Endothelial cell (in vitro differentiated cells): ENCODE results near the gene SRRM4. TPM values are rescaled to one million over a fixed set of nuclear protein-coding genes. Genes with fewer than 3 reads are reported as not detected.

ENCODE experiments used
- DNase-seq: peaks from one replicate; pipeline ENCODE4 v3.0.0; 2021; ENCODE audit warnings: low spot score
- H3K27ac Mint-ChIP-seq: one replicate; pipeline ENCODE4 v1.8.0; 2021; ENCODE audit warnings: mixed read lengths, inconsistent platforms; ENCODE audit not compliant: unreplicated experiment
- H3K27me3 Mint-ChIP-seq: one replicate; pipeline ENCODE4 v1.8.0; 2021; ENCODE audit warnings: mild to moderate bottlenecking, moderate library complexity, mixed read lengths, inconsistent platforms; ENCODE audit not compliant: unreplicated experiment
- H3K36me3 Mint-ChIP-seq: one replicate; pipeline ENCODE4 v1.8.0; 2021; ENCODE audit warnings: mild to moderate bottlenecking, low read depth, mixed read lengths, inconsistent platforms; ENCODE audit not compliant: unreplicated experiment
- H3K4me1 Mint-ChIP-seq: one replicate; pipeline ENCODE4 v1.8.0; 2021; ENCODE audit warnings: mild to moderate bottlenecking, mixed read lengths, inconsistent platforms; ENCODE audit not compliant: unreplicated experiment
- H3K4me3 Mint-ChIP-seq: one replicate; pipeline ENCODE4 v1.8.0; 2021; ENCODE audit warnings: mild to moderate bottlenecking, mixed read lengths, inconsistent platforms; ENCODE audit not compliant: unreplicated experiment
- H3K9me3 Mint-ChIP-seq: one replicate; pipeline ENCODE4 v1.8.0; 2021; ENCODE audit warnings: mixed read lengths, inconsistent platforms; ENCODE audit not compliant: unreplicated experiment
- CTCF ChIP-seq: fragments of 200-600 bp; sonication (generic); IDR thresholded peaks from one replicate; pipeline ENCODE4 v1.5.0; 2021; ENCODE audit warnings: antibody characterized with exemption; ENCODE audit not compliant: unreplicated experiment
- total RNA-seq: library from RNA; stranded (reverse); fragmentation: NEBNext Ultra II Directional; extraction: Animal tissue kit (Norgen Biotek cat#: 25700); gene quantifications from one replicate; pipeline ENCODE4 v1.2.1, GENCODE V29; 2021; ENCODE audit not compliant: unreplicated experiment

The SRRM4 gene
- total RNA-seq, 1 donor from 2014 or later: 3.6 TPM

- no peak overlapping the region for H3K27ac Mint-ChIP-seq
- H3K36me3 Mint-ChIP-seq: no peaks in the 10 kb centered on the region
- no peaks in the 10 kb centered on the region for H3K9me3 Mint-ChIP-seq
- no peak overlapping the region for H3K4me3 Mint-ChIP-seq
- no peak for TF ChIP-seq CTCF
- no peak for DNase-seq
- H3K27me3 Mint-ChIP-seq: peaks cover 2% of the 10 kb centered on the region
- H3K4me1 Mint-ChIP-seq: no peaks in the 10 kb centered on the region
These were observed 221.2 kb downstream of the SRRM4 start for GRCh38 chr12:119202544-119202943.

- Mint-ChIP-seq H3K4me1 (no peaks in the 10 kb centered on the region), H3K27ac (no peak overlapping the region), H3K4me3 (no peak overlapping the region), H3K9me3 (no peaks in the 10 kb centered on the region), H3K27me3 (peaks cover 2% of the 10 kb centered on the region), H3K36me3 (no peaks in the 10 kb centered on the region)
- DNase-seq: no peak
- no peak for TF ChIP-seq CTCF
These were observed 222.8 kb downstream of the SRRM4 start for GRCh38 chr12:119204131-119204530.

DNA sequence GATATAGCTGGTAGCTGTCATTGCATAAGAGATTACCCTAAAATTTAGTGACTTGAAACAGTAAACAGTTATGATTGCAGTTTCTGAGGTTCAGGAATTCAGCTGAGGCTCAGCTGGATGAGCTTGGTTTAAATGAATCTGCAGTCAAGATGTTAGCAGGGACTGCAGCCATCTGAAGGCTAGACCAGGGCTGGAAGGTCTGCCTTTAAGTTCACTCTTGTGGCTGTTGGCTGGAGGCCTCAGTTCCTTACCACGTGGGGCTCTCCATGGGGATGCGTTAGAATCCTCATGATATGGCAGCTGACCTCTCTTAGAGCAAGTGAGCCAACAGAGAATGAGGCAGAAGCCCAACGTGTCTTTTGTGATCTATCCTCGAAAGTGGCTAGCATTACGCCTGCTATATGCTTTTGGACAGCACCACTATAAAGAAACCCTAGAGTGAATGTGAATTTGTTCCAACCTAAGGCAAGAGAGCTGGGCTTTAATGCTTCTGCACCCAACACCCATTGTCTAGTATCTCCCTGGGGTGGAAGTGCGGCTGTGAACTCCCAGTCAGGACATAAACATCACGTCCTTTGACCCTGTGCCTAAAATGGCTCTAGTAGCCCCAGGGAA lies 223.4 kb downstream of the SRRM4 start:
- DNase-seq: no peak
- H3K4me1 Mint-ChIP-seq: no peaks in the 10 kb centered on the region
- no peak overlapping the region for H3K4me3 Mint-ChIP-seq
- no peaks in the 10 kb centered on the region for H3K36me3 Mint-ChIP-seq
- peaks cover 2% of the 10 kb centered on the region for H3K27me3 Mint-ChIP-seq
- H3K27ac Mint-ChIP-seq: no peak overlapping the region
- no peaks in the 10 kb centered on the region for H3K9me3 Mint-ChIP-seq
- TF ChIP-seq CTCF: no peak

DNA sequence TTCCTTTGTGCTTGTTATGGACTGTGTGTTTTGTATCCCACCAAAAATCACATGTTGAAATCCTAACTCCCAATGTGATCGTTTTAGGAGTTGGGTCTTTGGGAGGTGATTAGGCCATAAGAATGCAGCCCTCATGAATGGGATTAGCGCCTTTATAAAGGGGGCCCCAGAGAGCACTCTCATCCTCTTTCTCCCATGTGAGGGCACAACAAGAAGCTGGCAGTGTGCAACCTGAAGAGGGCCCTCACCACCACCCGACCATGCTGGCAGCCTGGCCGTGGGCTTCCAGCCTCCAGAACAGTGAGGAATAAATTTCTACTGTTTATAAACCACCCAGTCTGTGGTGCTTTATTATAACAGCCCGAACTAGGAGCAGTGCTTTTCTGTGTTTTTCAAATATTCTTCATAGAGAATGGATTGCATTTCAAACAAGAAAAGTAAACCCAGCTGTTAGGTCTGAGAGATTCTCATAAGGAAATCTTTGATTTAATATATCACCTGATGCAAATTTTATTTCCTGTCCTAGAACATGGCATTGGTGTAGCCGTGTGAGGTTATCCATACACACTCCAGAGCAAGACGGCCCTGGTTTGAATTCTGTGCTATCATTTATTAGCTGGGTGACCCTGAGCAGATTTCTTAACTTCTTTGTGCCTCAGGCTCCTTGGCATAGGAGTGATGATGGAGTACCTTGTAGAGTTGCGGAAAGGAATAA lies 225.2 kb downstream of the SRRM4 start:
- no peak for DNase-seq
- Mint-ChIP-seq H3K9me3 (no peaks in the 10 kb centered on the region), H3K4me3 (no peak overlapping the region), H3K36me3 (no peaks in the 10 kb centered on the region), H3K27me3 (peaks cover 2% of the 10 kb centered on the region), H3K27ac (no peak overlapping the region), H3K4me1 (no peaks in the 10 kb centered on the region)
- no peak for TF ChIP-seq CTCF

GRCh38 chr12:119207063-119207560 lies 225.8 kb downstream of the SRRM4 start:
- Mint-ChIP-seq H3K36me3 (no peaks in the 10 kb centered on the region), H3K27ac (no peak overlapping the region), H3K4me1 (no peaks in the 10 kb centered on the region), H3K4me3 (no peak overlapping the region), H3K27me3 (peaks cover 2% of the 10 kb centered on the region), H3K9me3 (no peaks in the 10 kb centered on the region)
- no peak for TF ChIP-seq CTCF
- no peak for DNase-seq
